HG02884 (cell line): ENCODE data around the gene MEF2D.

ENCODE experiments used
- ATAC-seq: cut with Tn5 transposase; IDR thresholded peaks from one replicate; pipeline ENCODE4 v1.9.1; 2021; ENCODE audit warnings: mild to moderate bottlenecking, moderate library complexity; ENCODE audit not compliant: unreplicated experiment

Gene MEF2D

DNA sequence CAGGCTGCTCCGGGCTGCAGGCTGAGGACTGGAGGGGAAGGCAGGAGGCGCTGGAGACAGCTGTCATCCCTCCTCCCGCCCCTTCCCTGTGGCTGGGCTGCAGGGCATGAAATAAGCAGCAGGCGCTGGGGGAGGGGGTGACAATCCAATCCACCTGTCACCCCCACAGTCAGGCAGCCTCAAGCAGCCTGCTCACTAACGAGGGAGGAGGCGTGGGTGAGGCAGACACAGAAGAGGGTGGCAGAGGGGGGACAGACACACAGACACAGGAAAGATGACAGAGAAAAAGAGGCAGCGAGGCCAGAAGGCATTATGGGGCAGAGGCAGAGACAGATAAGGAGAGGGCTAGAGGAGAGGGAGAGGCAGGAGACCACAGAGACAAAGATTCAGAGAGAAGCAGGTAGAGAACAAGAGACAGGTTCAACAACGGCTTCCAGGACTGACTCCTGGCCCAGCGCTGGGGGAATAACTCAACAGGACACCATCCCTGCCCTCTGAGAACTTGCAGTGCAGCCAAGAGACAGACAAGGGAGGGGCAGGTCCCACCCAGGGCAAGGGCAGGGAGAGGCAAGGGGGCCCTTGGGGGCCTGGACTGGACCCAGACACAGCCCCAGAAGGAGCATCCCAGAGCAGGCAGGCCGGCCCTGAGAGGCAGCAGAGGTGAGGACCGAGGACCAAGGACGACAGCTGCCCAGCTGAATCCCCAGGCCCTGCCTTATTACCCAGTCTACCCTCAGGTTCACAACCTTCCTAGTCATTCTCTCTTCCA is 11.2 kb downstream of the MEF2D start:
- peak; percentile 8 for ATAC-seq

DNA sequence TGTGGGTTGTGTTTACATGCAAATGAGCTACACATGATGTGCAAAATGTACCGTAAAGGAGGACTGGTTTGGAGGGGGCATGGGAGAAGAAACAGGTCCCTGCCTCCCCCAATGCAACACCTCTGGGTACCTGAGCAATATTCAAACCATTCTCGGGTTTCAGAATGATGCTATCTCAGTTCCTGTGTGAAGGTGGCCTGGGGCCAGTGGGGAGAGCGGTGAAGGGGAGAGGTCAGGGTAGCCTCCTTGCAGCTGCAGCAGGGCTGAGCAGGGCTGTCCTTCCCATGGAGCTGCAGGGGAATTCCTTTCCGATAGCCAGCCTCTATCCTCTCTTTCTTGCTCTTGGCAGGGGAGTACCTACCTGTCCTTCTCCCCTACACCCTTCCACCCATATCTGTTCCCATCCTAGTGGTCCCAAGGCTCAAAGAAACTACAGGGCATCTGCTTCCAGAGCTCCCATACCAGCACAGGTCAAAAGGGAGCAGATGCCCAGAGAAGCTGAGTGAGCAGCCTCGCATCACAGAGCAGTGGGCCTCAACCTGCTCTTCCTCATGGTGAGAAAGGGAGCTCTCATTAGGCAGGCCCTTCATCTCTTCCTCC is 11.9 kb downstream of the MEF2D start:
- ATAC-seq = peak; percentile 49

DNA sequence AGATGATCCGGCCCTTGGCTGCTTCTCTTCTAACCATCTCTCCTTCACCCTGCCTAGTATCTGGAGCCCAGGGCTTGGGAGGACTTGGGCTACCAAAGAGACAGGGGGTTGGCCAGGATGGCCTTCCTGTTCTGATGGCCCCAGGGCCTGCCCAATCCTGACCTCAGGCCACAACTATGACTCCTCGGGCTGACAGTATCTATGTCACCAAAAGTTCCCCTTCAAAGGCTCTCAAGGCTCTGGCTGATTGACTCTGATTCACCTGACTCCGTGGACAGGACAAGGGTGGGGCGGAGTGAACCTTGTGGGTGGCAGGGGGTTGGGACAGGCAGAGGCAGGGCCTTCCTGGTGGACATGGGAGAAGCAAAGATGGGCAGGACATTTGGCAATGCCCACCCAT is 12.7 kb downstream of the MEF2D start:
- no peak for ATAC-seq

DNA sequence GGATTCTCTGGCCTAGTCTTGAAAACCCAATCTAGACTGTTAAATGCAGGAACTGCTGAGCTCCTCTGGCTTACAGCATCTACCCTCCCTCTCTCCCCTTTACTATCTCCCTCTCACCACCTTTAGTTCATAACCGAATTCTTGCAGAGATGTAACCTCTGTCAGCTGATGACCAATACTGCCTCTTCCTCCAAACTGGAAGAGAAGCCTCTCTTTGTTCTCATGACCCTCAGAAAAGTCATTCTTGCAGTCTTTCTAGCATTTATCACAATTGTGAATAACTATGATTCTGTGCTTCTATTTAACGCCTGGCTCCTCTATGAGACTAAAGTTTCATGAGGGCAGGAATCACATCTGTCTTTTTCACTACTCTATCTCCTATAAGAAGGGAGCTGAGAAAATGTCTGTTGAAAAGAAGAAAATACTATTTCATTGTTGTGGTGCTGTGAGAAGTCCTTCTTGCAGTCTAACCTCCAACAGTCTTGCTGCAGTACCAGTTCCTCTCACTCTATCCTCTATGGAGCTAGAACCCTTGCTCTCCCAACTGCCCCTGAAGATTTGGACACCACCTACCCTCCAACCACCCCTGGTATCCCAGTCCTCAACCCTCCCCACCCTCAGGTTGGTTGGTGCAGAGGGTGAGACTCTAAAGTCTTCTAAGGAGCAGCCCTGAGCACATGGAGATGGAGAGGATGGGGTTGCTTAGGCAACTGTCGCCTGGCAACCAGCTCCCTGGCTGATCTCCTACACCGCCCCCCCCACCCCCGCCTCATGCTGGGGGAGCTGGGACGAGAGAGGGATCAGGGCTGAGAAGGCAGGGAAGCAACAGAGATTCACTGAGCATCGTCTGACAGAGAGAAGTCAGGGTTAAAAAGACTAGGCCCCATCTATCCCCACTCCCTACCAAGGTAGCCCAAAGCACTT is 13.9 kb downstream of the MEF2D start:
- ATAC-seq = no peak

DNA sequence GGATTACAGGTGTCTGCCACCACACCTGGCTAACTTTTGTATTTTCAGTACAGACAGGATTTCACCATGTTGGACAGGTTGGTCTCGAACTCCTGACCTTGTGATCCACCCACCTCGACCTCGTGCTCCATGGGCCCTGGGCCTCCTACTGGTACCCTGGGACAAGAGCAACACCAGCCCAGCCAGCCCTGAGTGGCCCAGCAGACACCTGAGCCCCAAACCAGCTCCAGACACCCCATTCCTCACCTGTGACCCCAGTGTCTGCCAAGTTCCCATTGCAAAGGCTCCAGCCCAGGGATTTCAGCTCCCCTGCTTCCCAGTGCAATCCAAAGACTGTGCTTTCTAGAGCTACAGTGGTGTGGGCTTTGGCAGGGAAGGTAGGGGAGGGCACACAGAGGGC is 14.6 kb downstream of the MEF2D start:
- no peak for ATAC-seq

DNA sequence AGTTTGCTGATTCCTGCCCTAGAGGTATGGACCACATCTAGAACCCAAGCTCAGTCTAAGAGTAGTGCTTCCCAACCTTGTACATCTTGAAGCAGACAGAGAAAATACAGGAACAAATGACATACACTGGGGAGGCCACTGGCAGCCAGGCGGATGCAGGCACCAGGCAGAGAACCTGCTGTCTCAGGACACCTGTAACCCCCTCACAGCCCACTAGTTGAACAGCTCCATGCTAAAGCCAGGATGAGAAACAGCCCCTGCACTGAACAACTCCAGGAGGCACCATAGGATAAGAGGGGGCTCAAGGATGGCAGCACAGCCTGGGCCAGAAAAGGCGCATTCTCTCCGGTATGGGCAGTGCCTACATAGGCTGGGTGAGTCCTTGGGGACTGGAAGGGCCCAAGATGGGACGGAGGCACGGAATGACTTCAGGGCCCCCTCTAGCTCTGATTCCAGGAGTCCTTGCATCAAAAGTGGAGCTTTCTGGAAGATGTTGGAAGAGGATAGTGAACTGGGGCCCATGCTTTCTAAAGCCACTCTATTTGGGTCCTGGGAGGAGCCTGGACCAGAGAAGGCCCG is 16.0 kb downstream of the MEF2D start:
- ATAC-seq = no peak

DNA sequence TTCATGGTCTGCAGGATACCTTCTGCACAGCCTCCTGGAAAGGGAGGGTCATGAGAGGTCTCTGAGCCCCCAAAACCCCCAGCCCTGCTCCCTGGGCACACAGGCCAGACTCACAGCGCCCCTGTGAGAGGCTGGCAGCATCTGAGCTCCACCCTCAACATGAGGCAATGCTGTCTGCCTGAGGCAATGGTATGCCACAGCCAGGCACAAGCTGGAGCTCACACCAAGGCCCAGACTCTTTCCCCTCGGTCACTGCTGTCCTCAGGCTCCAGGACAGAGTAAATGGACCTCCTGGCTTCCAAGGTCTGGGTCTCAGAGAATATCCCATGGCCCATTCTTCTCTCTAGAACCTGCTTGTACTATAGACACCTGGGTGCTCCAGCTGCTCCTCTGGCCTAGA is 17.2 kb downstream of the MEF2D start:
- ATAC-seq = no peak

DNA sequence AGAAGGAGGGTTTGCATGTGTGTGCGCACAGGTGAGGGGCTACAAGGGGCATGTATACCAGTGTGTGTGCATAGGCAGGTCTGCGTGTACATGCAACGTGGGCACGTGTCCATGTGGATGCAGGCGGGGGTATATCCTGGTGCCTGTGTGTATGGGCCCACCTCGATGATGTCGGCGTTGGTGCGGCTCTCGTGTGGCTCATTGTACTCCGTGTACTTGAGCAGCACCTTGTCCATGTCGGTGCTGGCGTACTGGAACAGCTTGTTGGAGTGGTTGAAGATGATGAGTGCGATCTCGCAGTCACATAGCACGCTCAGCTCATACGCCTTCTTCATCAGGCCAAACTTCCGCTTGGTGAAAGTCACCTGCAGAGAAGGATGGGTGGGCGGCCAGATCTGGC is 18.3 kb downstream of the MEF2D start:
- no peak for ATAC-seq

DNA sequence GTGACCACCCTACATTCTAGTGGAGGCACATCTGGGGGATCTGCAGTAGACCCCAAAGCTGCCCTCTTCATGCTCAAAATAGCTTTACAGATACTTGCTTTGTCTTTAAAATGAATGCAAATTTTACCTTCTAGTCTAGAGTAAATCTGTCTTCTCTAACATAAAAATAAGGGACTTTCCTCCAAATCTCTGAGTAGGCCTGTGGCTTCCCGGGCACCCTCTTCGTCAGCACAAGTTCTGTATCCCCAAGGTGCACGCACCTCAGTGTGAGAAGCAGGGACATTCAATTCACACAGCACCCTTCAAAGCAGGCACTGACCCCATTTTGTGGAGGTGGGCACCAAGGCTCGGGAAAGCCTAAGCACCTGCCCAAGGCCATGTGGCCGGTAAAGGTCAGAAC is 19.0 kb downstream of the MEF2D start:
- no peak for ATAC-seq

DNA sequence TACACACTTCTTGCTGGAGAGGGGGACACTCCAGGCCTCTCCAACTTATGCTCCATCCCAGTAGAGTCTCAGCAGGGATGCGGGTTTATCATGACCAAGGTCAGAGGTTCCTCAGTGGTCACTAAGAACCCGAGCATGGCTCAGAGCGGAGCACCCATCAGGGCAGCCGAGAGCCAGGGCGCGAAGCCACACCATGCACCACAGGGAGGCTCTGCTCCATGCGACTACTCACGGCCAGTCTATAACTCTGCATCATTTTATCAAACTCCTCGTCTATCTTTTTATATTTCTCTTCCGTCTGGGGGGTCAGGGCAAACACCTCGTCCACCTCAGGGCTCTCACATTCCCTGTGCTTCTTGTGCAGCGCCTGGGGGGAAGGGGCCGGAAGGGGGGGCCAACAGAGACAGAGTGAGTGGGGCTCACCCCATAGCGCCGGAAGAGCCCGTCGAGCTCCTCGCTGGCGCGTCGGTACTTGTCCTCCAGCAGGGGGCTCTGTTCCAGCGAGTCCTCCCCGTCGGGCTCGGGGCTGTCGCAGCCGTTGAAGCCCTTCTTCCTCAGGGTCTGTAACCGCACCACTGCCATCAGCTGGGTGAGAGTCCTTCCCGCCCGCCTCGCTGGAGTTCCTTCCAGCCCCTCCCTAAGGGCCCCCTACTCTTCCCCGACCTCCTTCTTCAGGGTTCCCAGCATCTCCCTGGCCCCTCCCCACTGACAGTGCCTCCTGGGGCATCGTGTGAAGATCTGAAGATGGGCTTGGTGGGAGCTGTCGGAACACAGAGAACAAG is 20.0 kb downstream of the MEF2D start:
- no peak for ATAC-seq

DNA sequence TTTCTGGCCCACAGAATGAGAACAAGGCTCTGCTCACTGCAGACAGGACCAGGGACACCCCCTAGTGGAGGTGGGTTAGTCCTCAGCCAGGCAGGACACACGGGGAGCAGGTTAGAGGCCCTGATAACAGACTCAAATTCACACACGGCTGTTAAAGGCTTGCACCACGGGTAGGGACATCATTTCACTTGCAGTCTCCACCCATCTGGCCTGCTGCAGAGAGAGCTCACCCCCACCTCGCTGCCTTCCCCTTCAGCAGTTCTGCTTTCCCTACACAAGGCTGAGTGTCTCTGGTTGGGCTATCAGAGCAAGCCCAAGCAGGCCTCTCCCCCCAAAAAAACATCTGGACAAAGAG is 20.6 kb downstream of the MEF2D start:
- no peak for ATAC-seq

DNA sequence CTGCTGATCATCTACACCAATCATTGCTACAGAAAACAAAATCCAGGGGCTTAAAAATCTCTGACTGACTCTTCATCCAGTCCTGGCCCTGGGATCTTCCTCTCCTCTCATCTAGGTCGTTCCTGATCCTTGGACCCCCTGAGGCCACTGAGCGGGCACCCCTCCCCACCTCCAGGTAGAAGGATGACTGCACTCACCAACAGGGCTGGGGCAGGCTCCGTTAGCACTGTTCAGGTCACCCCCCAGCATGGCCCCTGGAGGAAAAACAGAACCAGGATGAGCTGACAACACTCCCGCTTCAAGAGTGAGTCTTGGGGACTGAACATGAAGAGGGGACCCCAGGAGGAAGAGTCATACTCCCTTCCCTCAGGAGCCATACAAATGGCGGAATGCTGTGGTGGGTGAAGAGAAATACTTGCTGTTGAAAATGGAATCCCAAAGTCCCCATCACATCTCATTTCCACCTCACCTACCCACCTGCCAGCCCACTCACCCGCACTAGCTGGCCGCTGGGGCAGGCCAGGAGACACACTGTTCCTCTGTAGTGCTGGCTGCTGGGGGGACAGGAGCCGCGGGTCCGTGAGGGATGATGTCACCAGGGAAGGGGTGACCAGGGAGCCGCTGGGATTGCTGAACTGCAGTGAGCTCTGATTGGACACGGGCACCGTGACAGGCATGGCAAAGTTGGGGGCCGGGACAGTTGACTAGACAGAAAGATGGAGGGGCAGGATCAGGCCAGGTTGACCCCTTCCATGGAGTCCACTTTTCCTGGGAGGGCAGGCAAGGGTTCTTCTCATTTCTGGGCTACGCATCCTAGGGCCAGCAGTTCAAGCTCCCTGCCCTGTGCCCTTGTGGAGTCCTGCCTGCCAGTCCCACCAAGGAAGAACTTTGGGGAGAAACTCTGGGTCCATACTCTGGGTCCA is 21.2 kb downstream of the MEF2D start:
- no peak for ATAC-seq

DNA sequence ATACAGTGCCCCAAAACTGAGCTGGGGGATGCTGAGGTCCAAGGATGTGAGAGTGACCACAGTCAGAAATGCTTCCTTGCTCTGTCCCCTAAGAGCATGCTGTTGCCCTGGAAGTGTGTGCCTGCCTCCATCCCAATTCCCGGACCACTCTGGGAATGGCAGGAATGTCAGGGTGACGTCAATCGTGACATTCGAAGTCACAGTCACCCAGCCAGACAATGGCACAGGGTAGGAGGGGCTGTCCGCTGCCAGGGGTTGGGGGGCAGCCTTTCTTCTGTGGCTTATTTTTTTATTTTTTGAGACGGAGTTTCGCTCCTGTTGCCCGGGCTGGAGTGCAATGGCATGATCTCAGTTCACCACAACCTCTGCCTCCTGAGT is 22.3 kb downstream of the MEF2D start:
- ATAC-seq = no peak

DNA sequence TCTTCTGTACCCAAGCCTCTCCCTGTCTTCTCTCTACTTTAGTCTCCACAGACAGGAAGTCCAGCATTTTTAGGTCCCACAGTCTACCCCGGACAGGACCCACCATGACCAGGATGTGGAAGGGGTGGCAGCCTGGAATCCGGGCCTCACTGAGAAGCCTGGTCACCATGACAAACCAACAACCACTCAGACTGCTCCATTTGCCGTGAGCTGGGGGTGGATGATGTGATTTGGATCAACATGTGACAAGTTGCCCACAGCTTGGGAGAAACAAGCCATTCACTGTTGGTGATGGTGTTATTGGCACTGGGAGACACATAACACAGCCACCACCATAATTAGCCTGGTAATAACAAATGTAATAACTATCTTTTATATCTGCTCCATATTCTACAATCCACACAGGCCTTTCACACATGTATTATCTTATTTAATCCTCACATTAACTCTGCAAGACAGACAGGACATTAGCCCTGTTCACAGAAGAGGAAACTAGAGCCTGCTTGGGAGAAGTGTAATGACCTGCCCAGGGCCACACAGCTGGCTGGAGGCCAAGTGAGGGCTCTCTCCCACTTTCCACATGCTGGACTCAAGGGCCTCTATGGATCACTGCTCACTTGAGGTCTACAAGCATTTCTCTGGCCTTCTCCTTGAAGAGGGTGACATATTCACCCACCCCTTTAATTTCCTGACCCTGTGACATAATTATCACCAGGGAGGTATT is 22.9 kb downstream of the MEF2D start:
- no peak for ATAC-seq

DNA sequence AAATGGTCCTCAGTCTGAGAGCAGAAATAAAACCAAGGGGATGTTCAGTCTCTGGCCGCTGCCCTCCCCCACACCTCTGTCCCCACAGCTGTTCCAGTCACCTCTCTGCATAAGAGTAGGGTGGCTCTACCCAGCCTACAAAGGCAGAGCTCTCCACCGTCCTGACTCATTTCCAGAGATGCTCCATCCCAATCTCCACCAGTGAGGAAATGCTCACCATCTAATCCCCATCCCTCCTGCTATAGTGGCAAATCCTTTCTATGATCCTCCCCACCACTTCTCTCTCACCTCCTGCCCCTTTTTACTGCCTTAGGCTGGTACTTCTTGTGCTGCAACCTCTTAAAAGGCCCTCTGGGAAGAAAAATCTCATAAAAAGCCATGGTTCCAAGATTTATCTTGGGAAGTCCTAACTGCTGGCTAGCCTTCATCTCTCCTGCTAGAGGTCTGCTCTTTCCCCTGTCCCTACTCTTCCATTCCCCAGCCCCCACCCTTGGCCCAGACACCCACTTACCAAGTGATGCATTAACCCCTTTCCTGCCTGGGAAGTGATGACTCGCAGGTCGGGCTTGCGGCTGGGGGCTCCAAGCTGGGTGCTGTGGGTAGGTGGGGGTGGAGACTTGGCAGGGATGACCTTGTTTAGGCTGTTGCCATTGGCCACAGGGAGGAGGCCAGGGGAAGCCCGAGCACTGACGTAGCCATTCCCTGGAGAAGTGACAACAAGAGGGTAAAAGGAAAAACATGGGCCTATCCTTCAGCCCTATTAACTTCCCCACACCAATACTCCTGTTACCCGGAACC is 23.9 kb downstream of the MEF2D start:
- ATAC-seq = no peak

DNA sequence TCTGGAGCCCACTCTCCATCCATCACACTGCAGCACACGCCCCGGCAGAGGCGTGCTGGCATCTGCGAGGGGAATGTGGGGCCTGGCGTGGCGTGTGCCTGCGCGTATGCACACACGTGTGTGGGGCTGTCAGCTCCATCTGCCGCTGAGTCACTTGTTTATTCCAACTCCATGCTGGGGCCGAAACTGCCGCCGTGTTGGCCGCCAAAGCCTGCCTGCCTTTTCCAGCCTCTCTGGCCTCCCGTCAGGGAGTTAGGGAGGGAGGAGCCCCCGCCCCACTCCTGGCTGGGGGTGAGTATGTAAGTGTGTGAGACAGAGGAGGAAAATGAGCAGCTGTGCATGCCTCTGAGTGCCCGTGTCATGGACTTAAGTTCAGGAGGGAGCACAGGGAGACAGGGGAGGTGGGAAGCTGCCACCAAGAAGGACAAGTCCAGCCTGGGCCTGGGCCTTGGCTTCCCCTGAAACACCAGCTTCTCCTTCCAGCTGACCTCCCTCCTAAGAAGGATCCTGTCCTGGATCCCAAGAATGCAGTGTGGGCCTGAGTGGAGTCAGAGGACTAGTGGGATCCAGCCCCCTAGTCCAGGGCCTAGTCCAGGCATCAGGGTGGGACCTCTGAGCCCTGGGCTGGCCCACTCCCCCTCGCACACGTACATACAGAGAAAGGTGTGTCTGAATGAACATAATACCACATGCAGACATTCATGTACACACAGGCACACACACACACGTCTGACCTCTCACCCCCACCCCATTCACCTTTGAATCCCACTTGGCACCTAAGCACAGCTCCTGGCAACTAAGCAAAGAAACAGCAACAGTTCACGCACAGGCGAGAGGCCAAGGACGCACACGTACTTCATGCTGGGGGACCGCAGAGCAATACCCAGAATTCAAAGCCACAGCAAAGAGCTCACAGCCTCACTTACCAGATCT is 24.7 kb downstream of the MEF2D start:
- ATAC-seq = no peak

DNA sequence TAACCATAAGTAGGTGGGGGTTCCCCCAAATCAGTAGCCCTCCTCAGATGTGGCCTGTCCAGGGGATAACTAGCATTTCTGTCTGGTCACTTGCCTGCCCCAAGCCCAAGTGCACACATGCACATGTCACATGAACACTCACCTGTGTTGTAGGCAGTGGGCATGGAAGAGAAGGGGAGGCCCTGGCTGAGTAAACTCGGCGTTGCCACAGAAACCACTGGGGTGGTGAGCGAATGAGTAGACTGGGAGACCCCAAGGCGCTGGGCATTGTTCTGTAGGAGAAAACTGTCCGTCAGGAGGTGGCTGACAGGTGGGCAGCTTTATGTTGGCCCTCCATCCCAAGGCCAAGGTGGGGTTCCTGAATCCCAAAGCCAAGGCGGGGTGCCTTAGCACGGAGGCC is 25.6 kb downstream of the MEF2D start:
- no peak for ATAC-seq
